SU-DHL-6 (cell line): ENCODE measurements around the gene HMGN4.

ENCODE experiments used
- EZH2phosphoT487 ChIP-seq: fragments of 200-600 bp; sonication (generic), shearing (Covaris generic); conservative IDR thresholded peaks from 2 replicates; pipeline ENCODE4 v1.6.1; 2018; ENCODE audit warnings: mild to moderate bottlenecking, antibody characterized with exemption, low read length, moderate library complexity, mixed read lengths
- TF ChIP-seq, protein P1 (sequence below): fragments of 200-600 bp; sonication (generic); IDR thresholded peaks from one replicate; pipeline ENCODE4 v1.5.1; 2017; ENCODE audit warnings: antibody characterized with exemption, mild to moderate bottlenecking, low read length, moderate library complexity; ENCODE audit not compliant: insufficient read depth, poor library complexity, severe bottlenecking

GRCh38 chr6:26577720-26578072, 39.5 kb downstream of the HMGN4 start:
- TF ChIP-seq, protein P1, sequence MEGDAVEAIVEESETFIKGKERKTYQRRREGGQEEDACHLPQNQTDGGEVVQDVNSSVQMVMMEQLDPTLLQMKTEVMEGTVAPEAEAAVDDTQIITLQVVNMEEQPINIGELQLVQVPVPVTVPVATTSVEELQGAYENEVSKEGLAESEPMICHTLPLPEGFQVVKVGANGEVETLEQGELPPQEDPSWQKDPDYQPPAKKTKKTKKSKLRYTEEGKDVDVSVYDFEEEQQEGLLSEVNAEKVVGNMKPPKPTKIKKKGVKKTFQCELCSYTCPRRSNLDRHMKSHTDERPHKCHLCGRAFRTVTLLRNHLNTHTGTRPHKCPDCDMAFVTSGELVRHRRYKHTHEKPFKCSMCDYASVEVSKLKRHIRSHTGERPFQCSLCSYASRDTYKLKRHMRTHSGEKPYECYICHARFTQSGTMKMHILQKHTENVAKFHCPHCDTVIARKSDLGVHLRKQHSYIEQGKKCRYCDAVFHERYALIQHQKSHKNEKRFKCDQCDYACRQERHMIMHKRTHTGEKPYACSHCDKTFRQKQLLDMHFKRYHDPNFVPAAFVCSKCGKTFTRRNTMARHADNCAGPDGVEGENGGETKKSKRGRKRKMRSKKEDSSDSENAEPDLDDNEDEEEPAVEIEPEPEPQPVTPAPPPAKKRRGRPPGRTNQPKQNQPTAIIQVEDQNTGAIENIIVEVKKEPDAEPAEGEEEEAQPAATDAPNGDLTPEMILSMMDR: no peak
- no peak for TF ChIP-seq EZH2phosphoT487
